Fibroblast of lung (primary cell): ENCODE measurements around the gene MGAT4A. TPM values are rescaled to one million over a fixed set of nuclear protein-coding genes. Genes with fewer than 3 reads are reported as not detected.

Experiments used
- DNase-seq, 2 donors: peaks; one replicate each; pipeline versions ENCODE4 v3.0.0 to v3.0.0-alpha.2; 2010; ENCODE audit warnings: low read depth in 2 of 2
- H2AFZ ChIP-seq: 2 replicates; pipeline ENCODE4 v1.5.1; 2012; ENCODE audit warnings: low read length, control low read depth, inconsistent platforms
- H3K27ac ChIP-seq: 2 replicates; pipeline ENCODE4 v1.5.1; 2011; ENCODE audit warnings: low read length, control low read depth; ENCODE audit not compliant: insufficient read depth
- H3K27me3 ChIP-seq: 2 replicates; pipeline ENCODE4 v1.5.1; 2011; ENCODE audit warnings: mild to moderate bottlenecking, low read length; ENCODE audit not compliant: control insufficient read depth, insufficient read depth
- H3K36me3 ChIP-seq: 2 replicates; pipeline ENCODE4 v1.5.1; 2011; ENCODE audit warnings: low read length; ENCODE audit not compliant: control insufficient read depth, insufficient read depth
- H3K4me1 ChIP-seq: 2 replicates; pipeline ENCODE4 v1.5.1; 2011; ENCODE audit warnings: low read length; ENCODE audit not compliant: control insufficient read depth, insufficient read depth; ENCODE audit errors: extremely low read depth
- H3K4me2 ChIP-seq: 2 replicates; pipeline ENCODE4 v1.5.1; 2011; ENCODE audit warnings: low read length, control low read depth; ENCODE audit not compliant: insufficient read depth; ENCODE audit errors: extremely low read depth
- H3K4me3 ChIP-seq, 4 experiments: fragments of 200-600 bp in 1 of 4; sonication (generic) in 1 of 4; replicated peaks in 1 of 4; 2 replicates each; pipeline ENCODE4 v1.5.1; 2011 to 2016; ENCODE audit warnings: low read length in 4 of 4, low read depth in 3 of 4, mild to moderate bottlenecking in 3 of 4, control low read depth in 2 of 4, inconsistent platforms in 1 of 4, mixed read lengths in 1 of 4; ENCODE audit not compliant: insufficient read depth in 1 of 4; ENCODE audit errors: control extremely low read depth in 1 of 4
- H3K79me2 ChIP-seq: 2 replicates; pipeline ENCODE4 v1.5.1; 2012; ENCODE audit warnings: mild to moderate bottlenecking, low read length, inconsistent platforms; ENCODE audit not compliant: control insufficient read depth, insufficient read depth
- H3K9ac ChIP-seq: 2 replicates; pipeline ENCODE4 v1.5.1; 2011; ENCODE audit warnings: mild to moderate bottlenecking, low read length, control low read depth; ENCODE audit not compliant: insufficient read depth
- H3K9me3 ChIP-seq: 2 replicates; pipeline ENCODE4 v1.5.1; 2012; ENCODE audit warnings: low read depth, low read length; ENCODE audit not compliant: control insufficient read depth, insufficient read depth
- H4K20me1 ChIP-seq: 2 replicates; pipeline ENCODE4 v1.5.1; 2011; ENCODE audit warnings: low read length; ENCODE audit not compliant: control insufficient read depth, insufficient read depth; ENCODE audit errors: extremely low read depth
- EZH2 ChIP-seq: IDR thresholded peaks from 2 replicates; pipeline ENCODE4 v1.5.1; 2012; ENCODE audit warnings: low read length, control low read depth, mild to moderate bottlenecking; ENCODE audit errors: missing control alignments
- polyA plus RNA-seq, 2 donors: library from polyadenylated mRNA; depleted of rRNA in 1 of 2; stranded (reverse) in 1 of 2; unstranded in 1 of 2; fragments of >200 nt; gene quantifications; 2 replicates each; pipeline ENCODE4 v1.2.1, GENCODE V29; 2011 to 2012; ENCODE audit warnings: missing spikeins in 1 of 2
- total RNA-seq: library from RNA; depleted of rRNA; stranded (reverse); fragments of >200 nt; gene quantifications from 2 replicates; pipeline ENCODE4 v1.2.1, GENCODE V29; 2014
- TF ChIP-seq, protein P1 (sequence below), 2 donors: IDR thresholded peaks in 1 of 2; conservative IDR thresholded peaks in 1 of 2; 1 replicate in 1 of 2; 2 replicates in 1 of 2; pipeline ENCODE4 v1.5.1; 2011 to 2012; ENCODE audit warnings: low read length in 2 of 2, control low read depth in 1 of 2, inconsistent platforms in 1 of 2, low read depth in 1 of 2, mild to moderate bottlenecking in 1 of 2

The MGAT4A gene
- total and polyA plus RNA-seq, 2 donors (not counting 1 experiment from before 2014, with no cell fraction given): 0.10 to 0.17 TPM

GRCh38 chr2:98717621-98718020, 13.3 kb downstream of the MGAT4A start:
- Histone ChIP-seq H3K4me3 (no peak overlapping the region), H3K27me3 (no peaks in the 10 kb centered on the region), H4K20me1 (no peaks in the 10 kb centered on the region), H3K36me3 (no peaks in the 10 kb centered on the region), H3K4me2 (no peak overlapping the region), H3K9me3 (no peaks in the 10 kb centered on the region), H3K9ac (no peak overlapping the region), H3K79me2 (no peaks in the 10 kb centered on the region), H3K27ac (no peak overlapping the region), H2AFZ (no peak overlapping the region), H3K4me1 (no peaks in the 10 kb centered on the region)
- no peak for DNase-seq
- TF ChIP-seq, protein P1, sequence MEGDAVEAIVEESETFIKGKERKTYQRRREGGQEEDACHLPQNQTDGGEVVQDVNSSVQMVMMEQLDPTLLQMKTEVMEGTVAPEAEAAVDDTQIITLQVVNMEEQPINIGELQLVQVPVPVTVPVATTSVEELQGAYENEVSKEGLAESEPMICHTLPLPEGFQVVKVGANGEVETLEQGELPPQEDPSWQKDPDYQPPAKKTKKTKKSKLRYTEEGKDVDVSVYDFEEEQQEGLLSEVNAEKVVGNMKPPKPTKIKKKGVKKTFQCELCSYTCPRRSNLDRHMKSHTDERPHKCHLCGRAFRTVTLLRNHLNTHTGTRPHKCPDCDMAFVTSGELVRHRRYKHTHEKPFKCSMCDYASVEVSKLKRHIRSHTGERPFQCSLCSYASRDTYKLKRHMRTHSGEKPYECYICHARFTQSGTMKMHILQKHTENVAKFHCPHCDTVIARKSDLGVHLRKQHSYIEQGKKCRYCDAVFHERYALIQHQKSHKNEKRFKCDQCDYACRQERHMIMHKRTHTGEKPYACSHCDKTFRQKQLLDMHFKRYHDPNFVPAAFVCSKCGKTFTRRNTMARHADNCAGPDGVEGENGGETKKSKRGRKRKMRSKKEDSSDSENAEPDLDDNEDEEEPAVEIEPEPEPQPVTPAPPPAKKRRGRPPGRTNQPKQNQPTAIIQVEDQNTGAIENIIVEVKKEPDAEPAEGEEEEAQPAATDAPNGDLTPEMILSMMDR (conservative IDR thresholded peaks at IDR 0.05 in 1 of 2, IDR thresholded peaks at IDR 0.05 in 1 of 2; ENCODE audit: low read depth in 1 of 2, low read length in 2 of 2): no peak
- TF ChIP-seq EZH2: no peak

- H3K4me2 ChIP-seq: no peak overlapping the region
- H3K9ac ChIP-seq: no peak overlapping the region
- H3K27me3 ChIP-seq: no peaks in the 10 kb centered on the region
- H3K27ac ChIP-seq: no peak overlapping the region
- no peak for TF ChIP-seq EZH2
- TF ChIP-seq, protein P1 (conservative IDR thresholded peaks at IDR 0.05 in 1 of 2, IDR thresholded peaks at IDR 0.05 in 1 of 2; ENCODE audit: low read depth in 1 of 2, low read length in 2 of 2): no peak
- no peaks in the 10 kb centered on the region for H3K36me3 ChIP-seq
- no peak overlapping the region for H2AFZ ChIP-seq
- H4K20me1 ChIP-seq: no peaks in the 10 kb centered on the region
- no peaks in the 10 kb centered on the region for H3K4me1 ChIP-seq
- no peaks in the 10 kb centered on the region for H3K9me3 ChIP-seq
- no peaks in the 10 kb centered on the region for H3K79me2 ChIP-seq
- H3K4me3 ChIP-seq: no peak overlapping the region
- DNase-seq: no peak
Measured at GRCh38 chr2:98716786-98717185, 14.1 kb downstream of the MGAT4A start.

DNA sequence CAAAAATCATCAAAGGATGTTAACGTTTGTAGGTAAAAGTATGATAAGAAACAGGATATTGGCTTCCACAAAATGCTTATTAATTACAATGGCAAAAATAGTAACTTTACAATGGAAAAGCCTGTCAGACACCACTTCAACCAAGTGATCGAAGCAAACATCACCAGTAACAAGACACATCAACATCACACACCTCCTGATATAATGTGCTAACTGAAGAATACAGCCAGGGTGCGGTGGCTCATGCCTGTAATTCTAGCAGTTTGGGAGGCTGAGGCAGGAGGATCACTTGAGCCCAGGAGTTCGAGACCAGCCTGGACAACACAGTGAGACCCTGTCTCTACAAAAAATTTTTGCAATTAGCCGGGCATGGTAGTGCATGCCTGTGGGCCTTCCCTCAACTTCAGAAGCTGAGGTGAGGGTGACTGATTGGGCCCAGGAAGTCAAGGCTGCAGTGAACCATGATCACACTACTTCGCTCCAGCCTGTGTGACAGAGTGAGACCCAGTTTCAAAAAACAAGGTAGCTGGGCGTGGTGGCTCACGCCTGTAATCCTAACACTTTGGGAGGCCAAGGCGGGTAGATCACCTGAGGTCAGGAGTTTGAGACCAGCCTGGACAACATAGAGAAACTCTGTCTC, 15.0 kb downstream of the MGAT4A start:
- Histone ChIP-seq H4K20me1 (no peaks in the 10 kb centered on the region), H3K4me2 (no peak overlapping the region), H3K79me2 (no peaks in the 10 kb centered on the region), H3K36me3 (no peaks in the 10 kb centered on the region), H3K27me3 (no peaks in the 10 kb centered on the region), H2AFZ (no peak overlapping the region), H3K27ac (no peak overlapping the region), H3K9me3 (no peaks in the 10 kb centered on the region), H3K4me3 (no peak overlapping the region), H3K4me1 (no peaks in the 10 kb centered on the region), H3K9ac (no peak overlapping the region)
- DNase-seq: no peak
- TF ChIP-seq EZH2: no peak
- TF ChIP-seq, protein P1 (conservative IDR thresholded peaks at IDR 0.05 in 1 of 2, IDR thresholded peaks at IDR 0.05 in 1 of 2; ENCODE audit: low read depth in 1 of 2, low read length in 2 of 2): no peak
